ENCODE results near the gene NANOS3. TPM values are rescaled to one million over a fixed set of nuclear protein-coding genes. Genes with fewer than 3 reads are reported as not detected.

The NANOS3 gene
- total RNA-seq, 2 experiments from 2014 or later: not detected

DNA sequence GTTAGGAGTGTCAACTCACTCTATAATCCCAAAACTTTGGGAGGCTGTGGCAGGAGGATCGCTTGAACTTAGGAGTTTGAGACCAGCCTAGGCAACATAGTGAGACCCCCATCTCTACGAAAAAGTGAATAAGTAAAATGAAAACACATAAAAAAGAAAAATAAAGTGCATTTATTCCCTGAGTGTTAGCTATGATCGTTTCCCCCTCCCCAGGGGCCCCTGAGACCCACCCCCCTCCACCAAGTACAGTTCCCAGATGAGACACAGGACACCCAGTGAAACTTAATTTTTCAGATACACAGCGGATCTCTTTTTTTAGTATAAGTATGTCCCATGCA is 28.6 kb upstream of the NANOS3 start:
- Histone ChIP-seq H3K4me2 (ENCODE audit: low read length) (peak overlapping the region; percentile 86), H3K9me2 (ENCODE audit: insufficient read depth, low read length) (no peaks in the 10 kb centered on the region), H3K4me1 (ENCODE audit: insufficient read depth, low read length, poor library complexity, severe bottlenecking) (peaks cover 30% of the 10 kb centered on the region), H3K36me3 (ENCODE audit: insufficient read depth, low read length) (no peaks in the 10 kb centered on the region), H3K27ac (ENCODE audit: low read depth, low read length, poor library complexity, severe bottlenecking) (no peak overlapping the region), H3K4me3 (ENCODE audit: low read depth, low read length, poor library complexity, severe bottlenecking) (no peak overlapping the region), H3K9me3 (ENCODE audit: low read length) (no peaks in the 10 kb centered on the region), H4K20me1 (ENCODE audit: insufficient read depth, low read length) (no peaks in the 10 kb centered on the region), H3K79me2 (ENCODE audit: insufficient read depth, low read depth, low read length) (no peaks in the 10 kb centered on the region), H2AFZ (ENCODE audit: low read length) (no peak overlapping the region)
- POLR2A ChIA-PET: no interaction called here
- no peak for DNase-seq (ENCODE audit: low spot score)
- BruUV-seq (replicated peaks): no TSS peak
- TF ChIP-seq EZH2phosphoT487 (IDR thresholded peaks at IDR 0.05; ENCODE audit: borderline replicate concordance, low read depth, low read length): no peak
- TF ChIP-seq, protein P1, sequence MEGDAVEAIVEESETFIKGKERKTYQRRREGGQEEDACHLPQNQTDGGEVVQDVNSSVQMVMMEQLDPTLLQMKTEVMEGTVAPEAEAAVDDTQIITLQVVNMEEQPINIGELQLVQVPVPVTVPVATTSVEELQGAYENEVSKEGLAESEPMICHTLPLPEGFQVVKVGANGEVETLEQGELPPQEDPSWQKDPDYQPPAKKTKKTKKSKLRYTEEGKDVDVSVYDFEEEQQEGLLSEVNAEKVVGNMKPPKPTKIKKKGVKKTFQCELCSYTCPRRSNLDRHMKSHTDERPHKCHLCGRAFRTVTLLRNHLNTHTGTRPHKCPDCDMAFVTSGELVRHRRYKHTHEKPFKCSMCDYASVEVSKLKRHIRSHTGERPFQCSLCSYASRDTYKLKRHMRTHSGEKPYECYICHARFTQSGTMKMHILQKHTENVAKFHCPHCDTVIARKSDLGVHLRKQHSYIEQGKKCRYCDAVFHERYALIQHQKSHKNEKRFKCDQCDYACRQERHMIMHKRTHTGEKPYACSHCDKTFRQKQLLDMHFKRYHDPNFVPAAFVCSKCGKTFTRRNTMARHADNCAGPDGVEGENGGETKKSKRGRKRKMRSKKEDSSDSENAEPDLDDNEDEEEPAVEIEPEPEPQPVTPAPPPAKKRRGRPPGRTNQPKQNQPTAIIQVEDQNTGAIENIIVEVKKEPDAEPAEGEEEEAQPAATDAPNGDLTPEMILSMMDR (conservative IDR thresholded peaks at IDR 0.05; ENCODE audit: low read length): no peak
- intact Hi-C loops (cut with micrococcal nuclease; ENCODE audit: unreplicated experiment): no loop called here
- CTCF ChIA-PET (ENCODE audit: unreplicated experiment): interaction anchor here (0.5 kb wide), 1 partner anchor 408 kb away, joined by 7 read pairs; no protein-coding TSS in a partner anchor

DNA sequence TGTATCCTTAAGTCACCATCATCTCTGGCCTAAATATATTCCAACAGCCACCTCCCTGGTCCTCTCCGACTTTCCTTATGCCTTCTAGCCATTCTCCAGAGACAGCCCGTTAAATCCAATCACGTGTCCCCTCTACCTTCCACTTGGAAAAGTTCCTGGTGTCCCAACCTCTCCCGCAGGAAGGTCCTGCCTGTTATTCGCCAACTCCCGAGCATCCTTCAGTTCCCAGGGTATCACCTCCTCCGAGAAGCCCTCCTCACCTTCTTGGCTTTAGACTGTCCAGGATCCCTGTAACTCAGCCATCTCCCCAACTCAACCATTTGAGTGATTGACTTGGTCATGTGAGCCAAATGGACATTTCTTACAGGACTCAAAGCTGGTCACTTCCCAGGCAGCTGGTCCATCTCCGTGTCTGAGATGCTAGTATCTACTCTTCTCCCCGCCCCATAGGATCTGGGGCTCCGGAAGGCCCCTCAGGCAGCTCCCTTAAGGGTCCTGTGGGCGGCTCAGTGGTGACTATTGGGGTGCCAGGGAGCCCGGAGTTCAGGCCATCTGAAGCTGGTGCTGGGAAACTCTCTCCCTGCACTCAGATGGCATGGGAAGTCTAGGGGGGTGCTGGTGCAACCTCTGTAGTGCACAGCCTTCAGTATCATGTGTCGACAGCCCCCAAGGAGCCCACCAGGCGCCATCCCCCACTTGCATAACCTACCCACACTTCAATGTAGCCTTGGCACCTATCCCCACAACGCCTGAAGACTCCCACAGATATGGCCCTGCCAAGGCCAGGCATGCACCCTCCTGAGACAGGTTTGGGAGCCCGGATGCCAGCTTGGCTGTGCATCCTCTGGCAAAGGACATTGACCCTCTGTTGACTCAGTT is 27.9 kb upstream of the NANOS3 start:
- Histone ChIP-seq H3K9me3 (ENCODE audit: low read length) (no peaks in the 10 kb centered on the region), H4K20me1 (ENCODE audit: insufficient read depth, low read length) (no peaks in the 10 kb centered on the region), H3K4me2 (ENCODE audit: low read length) (no peak overlapping the region), H3K79me2 (ENCODE audit: insufficient read depth, low read depth, low read length) (no peaks in the 10 kb centered on the region), H3K27ac (ENCODE audit: low read depth, low read length, poor library complexity, severe bottlenecking) (no peak overlapping the region), H2AFZ (ENCODE audit: low read length) (no peak overlapping the region), H3K9me2 (ENCODE audit: insufficient read depth, low read length) (no peaks in the 10 kb centered on the region), H3K4me3 (ENCODE audit: low read depth, low read length, poor library complexity, severe bottlenecking) (no peak overlapping the region), H3K36me3 (ENCODE audit: insufficient read depth, low read length) (no peaks in the 10 kb centered on the region), H3K4me1 (ENCODE audit: insufficient read depth, low read length, poor library complexity, severe bottlenecking) (peaks cover 26% of the 10 kb centered on the region)
- no peak for DNase-seq (ENCODE audit: low spot score)
- ChIA-PET CTCF (ENCODE audit: unreplicated experiment) (no interaction called here), POLR2A (no interaction called here)
- BruUV-seq (replicated peaks): no TSS peak
- TF ChIP-seq EZH2phosphoT487 (IDR thresholded peaks at IDR 0.05; ENCODE audit: borderline replicate concordance, low read depth, low read length): no peak
- TF ChIP-seq, protein P1 (conservative IDR thresholded peaks at IDR 0.05; ENCODE audit: low read length): no peak
- intact Hi-C loops (cut with micrococcal nuclease; ENCODE audit: unreplicated experiment): no loop called here
